NB4 (cell line): ENCODE data around the gene LDLRAD4.

Source experiments
- DNase-seq: peaks from one replicate; pipeline ENCODE4 v3.0.0; 2010; ENCODE audit warnings: low read depth
- H3K4me3 ChIP-seq: one replicate; pipeline ENCODE4 v1.5.1; 2011; ENCODE audit warnings: mild to moderate bottlenecking, low read depth, low read length, moderate library complexity
- CTCF ChIP-seq: IDR thresholded peaks from one replicate; pipeline ENCODE4 v1.5.1; 2012; ENCODE audit warnings: low read depth, low read length
- MAX ChIP-seq: IDR thresholded peaks from 2 replicates; pipeline ENCODE4 v1.6.1; 2011; ENCODE audit warnings: low read depth, low read length
- MYC ChIP-seq: IDR thresholded peaks from 2 replicates; pipeline ENCODE4 v1.6.1; 2011; ENCODE audit warnings: low read depth, low read length
- POLR2A ChIP-seq: IDR thresholded peaks from 2 replicates; pipeline ENCODE4 v1.6.1; 2011; ENCODE audit warnings: mild to moderate bottlenecking; ENCODE audit not compliant: insufficient read length; ENCODE audit errors: extremely low read depth

LDLRAD4 gene

GRCh38 chr18:13218368-13218991 lies at the start of gene LDLRAD4:
Gene LDLRAD4 (plus strand): TSS chr18:13218760.
- TF ChIP-seq POLR2A (no peak), MAX (no peak), MYC (no peak), CTCF (no peak)
- DNase-seq = peak; percentile 18
- no peak within 1 kb of the TSS for H3K4me3 ChIP-seq

GRCh38 chr18:13173578-13174145 lies 44.9 kb upstream of the LDLRAD4 start:
- TF ChIP-seq MYC = no peak
- TF ChIP-seq CTCF = no peak
- TF ChIP-seq POLR2A = no peak
- no peak for TF ChIP-seq MAX
- no peak overlapping the region for H3K4me3 ChIP-seq
- no peak for DNase-seq

GRCh38 chr18:13175266-13175665 lies 43.3 kb upstream of the LDLRAD4 start:
- DNase-seq = no peak

GRCh38 chr18:13175754-13176210 lies 42.8 kb upstream of the LDLRAD4 start:
- DNase-seq = no peak
- TF ChIP-seq POLR2A (no peak), MYC (no peak), CTCF (no peak), MAX (no peak)
- no peak overlapping the region for H3K4me3 ChIP-seq

More at GRCh38 chr18:13175266-13175665, 43.3 kb upstream of the LDLRAD4 start:
- H3K4me3 ChIP-seq = no peak overlapping the region
- TF ChIP-seq CTCF = no peak
- no peak for TF ChIP-seq POLR2A
- TF ChIP-seq MYC = no peak
- no peak for TF ChIP-seq MAX

GRCh38 chr18:13176847-13177246 lies 41.7 kb upstream of the LDLRAD4 start:
- DNase-seq = no peak
- no peak overlapping the region for H3K4me3 ChIP-seq
- TF ChIP-seq POLR2A (no peak), MAX (no peak), MYC (no peak), CTCF (no peak)
